GM12872 (cell line): ENCODE data around the gene NCMAP.

Experiments
- TF ChIP-seq, protein P1 (sequence below): IDR thresholded peaks from 3 replicates; pipeline ENCODE4 v1.5.1; 2011; ENCODE audit warnings: low read depth, mild to moderate bottlenecking, low read length, moderate library complexity; ENCODE audit not compliant: insufficient read depth

NCMAP gene

DNA sequence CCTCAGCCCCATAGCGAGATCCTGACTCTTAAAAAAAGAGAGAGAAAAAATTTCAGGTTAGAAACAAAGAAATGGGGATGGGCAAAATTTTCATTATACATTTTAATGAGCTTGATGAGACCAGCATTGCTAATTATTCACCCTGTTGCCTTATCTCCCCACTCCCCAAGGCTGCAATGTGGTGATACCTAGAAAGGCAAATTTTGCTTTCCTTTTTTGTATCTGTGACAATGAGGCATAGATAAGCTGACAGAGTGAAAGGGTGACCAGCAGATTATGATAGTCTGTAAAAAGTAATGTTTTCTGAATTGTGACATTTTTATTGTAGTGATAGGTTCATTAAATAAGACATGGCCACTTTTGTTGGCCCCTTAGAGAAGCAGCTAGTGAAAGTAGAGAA, 100.2 kb downstream of the NCMAP start:
- TF ChIP-seq, protein P1, sequence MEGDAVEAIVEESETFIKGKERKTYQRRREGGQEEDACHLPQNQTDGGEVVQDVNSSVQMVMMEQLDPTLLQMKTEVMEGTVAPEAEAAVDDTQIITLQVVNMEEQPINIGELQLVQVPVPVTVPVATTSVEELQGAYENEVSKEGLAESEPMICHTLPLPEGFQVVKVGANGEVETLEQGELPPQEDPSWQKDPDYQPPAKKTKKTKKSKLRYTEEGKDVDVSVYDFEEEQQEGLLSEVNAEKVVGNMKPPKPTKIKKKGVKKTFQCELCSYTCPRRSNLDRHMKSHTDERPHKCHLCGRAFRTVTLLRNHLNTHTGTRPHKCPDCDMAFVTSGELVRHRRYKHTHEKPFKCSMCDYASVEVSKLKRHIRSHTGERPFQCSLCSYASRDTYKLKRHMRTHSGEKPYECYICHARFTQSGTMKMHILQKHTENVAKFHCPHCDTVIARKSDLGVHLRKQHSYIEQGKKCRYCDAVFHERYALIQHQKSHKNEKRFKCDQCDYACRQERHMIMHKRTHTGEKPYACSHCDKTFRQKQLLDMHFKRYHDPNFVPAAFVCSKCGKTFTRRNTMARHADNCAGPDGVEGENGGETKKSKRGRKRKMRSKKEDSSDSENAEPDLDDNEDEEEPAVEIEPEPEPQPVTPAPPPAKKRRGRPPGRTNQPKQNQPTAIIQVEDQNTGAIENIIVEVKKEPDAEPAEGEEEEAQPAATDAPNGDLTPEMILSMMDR: no peak

DNA sequence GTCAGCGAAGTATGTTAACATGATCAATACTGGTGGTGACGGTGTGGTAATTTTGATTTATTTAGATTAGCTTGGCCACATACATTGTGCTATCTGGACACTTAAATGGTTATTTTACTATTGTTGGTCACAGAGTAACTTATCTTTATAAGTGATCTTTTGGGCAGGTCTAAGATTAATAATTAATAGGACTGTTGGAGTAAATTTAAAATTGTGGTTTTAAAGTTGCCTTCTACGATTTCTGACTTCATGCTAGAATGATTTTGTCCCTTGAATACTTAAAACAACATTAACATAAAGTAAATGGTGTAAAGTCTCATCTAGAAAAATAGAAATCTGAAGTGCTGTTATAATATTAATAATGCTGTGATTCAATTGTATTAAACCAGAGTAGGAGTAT, 101.9 kb downstream of the NCMAP start:
- TF ChIP-seq, protein P1: no peak
